Kidney (tissue), 14 donors: ENCODE measurements around the gene SCARB1. TPM values are rescaled to one million over a fixed set of nuclear protein-coding genes. Genes with fewer than 3 reads are reported as not detected.
A peak's percentile ranks its signal among the peaks of the same experiment; 100 is the strongest.

Experiments
- DNase-seq, 5 donors: peaks; one replicate each; pipeline ENCODE4 v3.0.0-alpha.2; 2013 to 2020
- FAIRE-seq: peaks from 2 replicates; lab custom pipeline; 2012; peaks lifted over from hg19 to GRCh38; lab: Jason Lieb, UNC
- H3K27ac ChIP-seq, 2 donors: one replicate each; pipeline ENCODE4 v1.7.0; 2013; ENCODE audit warnings: low read depth in 2 of 2, low read length in 2 of 2, inconsistent platforms in 1 of 2
- H3K27me3 ChIP-seq: one replicate; pipeline ENCODE4 v1.7.1; 2013; ENCODE audit warnings: low read length, inconsistent platforms; ENCODE audit not compliant: control insufficient read depth, insufficient read depth
- H3K36me3 ChIP-seq, 3 donors: one replicate each; pipeline versions ENCODE4 v1.7.0 to v1.7.1; 2013; ENCODE audit warnings: low read length in 3 of 3, control low read depth in 1 of 3, inconsistent platforms in 1 of 3; ENCODE audit not compliant: insufficient read depth in 3 of 3, control insufficient read depth in 2 of 3
- H3K4me1 ChIP-seq, 3 donors: one replicate each; pipeline versions ENCODE4 v1.7.0 to v1.7.1; 2013; ENCODE audit warnings: low read length in 3 of 3, inconsistent platforms in 1 of 3, low read depth in 1 of 3; ENCODE audit not compliant: control insufficient read depth in 2 of 3, insufficient read depth in 2 of 3
- H3K4me3 ChIP-seq, 3 donors: one replicate each; pipeline versions ENCODE4 v1.7.0 to v1.8.1; 2013; ENCODE audit warnings: low read length in 3 of 3, control low read depth in 1 of 3, inconsistent platforms in 1 of 3
- H3K9ac ChIP-seq, 3 donors: one replicate each; pipeline versions ENCODE4 v1.7.0 to v1.7.1; 2013; ENCODE audit warnings: low read length in 3 of 3, control low read depth in 1 of 3, inconsistent platforms in 1 of 3
- H3K9me3 ChIP-seq, 3 donors: one replicate each; pipeline versions ENCODE4 v1.7.0 to v1.7.1; 2013; ENCODE audit warnings: low read length in 3 of 3, control low read depth in 1 of 3, inconsistent platforms in 1 of 3; ENCODE audit not compliant: control insufficient read depth in 2 of 3, insufficient read depth in 1 of 3
- intact Hi-C: fragments of 100-400 bp; cut with DNase I; formaldehyde crosslinking; loops from one replicate; pipeline ENCODE4 v1.11.1; 2022
- polyA plus RNA-seq: library from polyadenylated mRNA; stranded (reverse); fragments of 350-450 nt; fragmentation: Illumina TruSeq; extraction: RNeasy Lipid Tissue Mini Kit (QIAGEN cat#74804); gene quantifications from one replicate; pipeline ENCODE4 v1.2.3, GENCODE V29; 2014; ENCODE audit warnings: low read depth, low replicate concordance; ENCODE audit not compliant: insufficient read depth
- total RNA-seq: library from RNA; stranded (reverse); fragmentation: NEBNext Ultra II Directional; extraction: Animal tissue kit (Norgen Biotek cat#: 25700); gene quantifications from one replicate; pipeline ENCODE4 v1.2.1, GENCODE V29; 2021
- TF ChIP-seq, protein P1 (sequence below): IDR thresholded peaks from 3 replicates; pipeline ENCODE4 v1.5.1; 2012; ENCODE audit warnings: mild to moderate bottlenecking, moderate library complexity, borderline replicate concordance; ENCODE audit not compliant: insufficient read depth; ENCODE audit errors: extremely low read depth
- donor health status: control.
- donor health status: control.
- donor health status: control.
- donor health status: control.
- donor health status: control.
- donor health status: DM: yes; HTN: yes; CAD: no.
- donor health status: Normal renal cell carcinoma (clear cell type).

Gene SCARB1
- total and polyA plus RNA-seq, 2 donors from 2014 or later, result 12.3 to 13.2 TPM

- Histone ChIP-seq H3K27ac (peak overlapping the region in 1 of 2 donors; percentile 52), H3K9me3 (no peaks in the 10 kb centered on the region), H3K9ac (peak overlapping the region in 2 of 3 donors; percentile 35 to 69), H3K4me1 (peaks cover 3 to 27% (median 22%) of the 10 kb centered on the region in 3 donors), H3K4me3 (peak overlapping the region in 2 of 3 donors; percentile 38 to 53), H3K27me3 (no peaks in the 10 kb centered on the region), H3K36me3 (peaks cover 5 to 13% (median 12%) of the 10 kb centered on the region in 3 donors)
- TF ChIP-seq, protein P1, sequence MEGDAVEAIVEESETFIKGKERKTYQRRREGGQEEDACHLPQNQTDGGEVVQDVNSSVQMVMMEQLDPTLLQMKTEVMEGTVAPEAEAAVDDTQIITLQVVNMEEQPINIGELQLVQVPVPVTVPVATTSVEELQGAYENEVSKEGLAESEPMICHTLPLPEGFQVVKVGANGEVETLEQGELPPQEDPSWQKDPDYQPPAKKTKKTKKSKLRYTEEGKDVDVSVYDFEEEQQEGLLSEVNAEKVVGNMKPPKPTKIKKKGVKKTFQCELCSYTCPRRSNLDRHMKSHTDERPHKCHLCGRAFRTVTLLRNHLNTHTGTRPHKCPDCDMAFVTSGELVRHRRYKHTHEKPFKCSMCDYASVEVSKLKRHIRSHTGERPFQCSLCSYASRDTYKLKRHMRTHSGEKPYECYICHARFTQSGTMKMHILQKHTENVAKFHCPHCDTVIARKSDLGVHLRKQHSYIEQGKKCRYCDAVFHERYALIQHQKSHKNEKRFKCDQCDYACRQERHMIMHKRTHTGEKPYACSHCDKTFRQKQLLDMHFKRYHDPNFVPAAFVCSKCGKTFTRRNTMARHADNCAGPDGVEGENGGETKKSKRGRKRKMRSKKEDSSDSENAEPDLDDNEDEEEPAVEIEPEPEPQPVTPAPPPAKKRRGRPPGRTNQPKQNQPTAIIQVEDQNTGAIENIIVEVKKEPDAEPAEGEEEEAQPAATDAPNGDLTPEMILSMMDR, result no peak
- FAIRE-seq, result no peak
- intact Hi-C loops, result no loop called here
- no peak for DNase-seq
Observed at GRCh38 chr12:124910561-124911478, 47.2 kb upstream of the SCARB1 start.

DNA sequence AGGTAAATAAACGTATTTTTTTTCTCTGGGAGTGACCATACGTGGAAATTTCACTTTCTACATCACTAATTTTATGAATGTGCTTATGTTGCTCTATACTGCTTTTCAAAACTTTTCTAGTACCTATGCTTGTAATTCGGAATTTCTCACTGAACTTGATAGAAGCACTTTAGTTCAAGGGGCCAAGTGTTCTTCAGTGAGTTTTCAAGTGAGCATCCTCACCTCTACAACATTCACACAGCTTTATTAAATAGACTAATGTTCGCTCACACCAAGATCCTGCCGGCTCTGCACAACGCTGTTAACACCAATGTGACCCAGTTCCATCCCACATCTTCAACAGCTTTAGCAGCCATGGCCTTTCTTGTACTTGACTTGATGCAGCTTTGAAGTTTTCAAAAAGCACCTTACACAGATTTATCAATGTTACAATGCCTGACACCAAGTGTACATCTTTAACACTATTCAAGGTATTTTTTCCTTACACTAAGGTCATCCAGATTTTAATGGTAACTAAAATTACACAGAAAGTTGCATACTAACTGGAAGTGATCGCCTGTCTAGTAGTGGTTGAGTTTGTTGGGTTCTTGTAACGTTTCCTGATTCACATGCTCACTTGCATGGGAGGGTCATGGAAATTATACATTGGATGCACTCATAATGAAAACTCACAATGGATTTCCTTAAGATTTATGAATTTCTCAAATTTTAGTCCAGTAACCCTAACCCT, 46.3 kb upstream of the SCARB1 start:
- TF ChIP-seq, protein P1, result no peak
- Histone ChIP-seq H3K27ac (peak overlapping the region in 1 of 2 donors; percentile 52), H3K27me3 (no peaks in the 10 kb centered on the region), H3K9ac (peak overlapping the region in 1 of 3 donors; percentile 69), H3K4me3 (peak overlapping the region in 2 of 3 donors; percentile 38 to 53), H3K9me3 (no peaks in the 10 kb centered on the region), H3K36me3 (peaks cover 5 to 13% (median 12%) of the 10 kb centered on the region in 3 donors), H3K4me1 (peaks cover 3 to 27% (median 16%) of the 10 kb centered on the region in 3 donors)
- FAIRE-seq, result no peak
- DNase-seq, result no peak
- intact Hi-C loops, result no loop called here

DNA sequence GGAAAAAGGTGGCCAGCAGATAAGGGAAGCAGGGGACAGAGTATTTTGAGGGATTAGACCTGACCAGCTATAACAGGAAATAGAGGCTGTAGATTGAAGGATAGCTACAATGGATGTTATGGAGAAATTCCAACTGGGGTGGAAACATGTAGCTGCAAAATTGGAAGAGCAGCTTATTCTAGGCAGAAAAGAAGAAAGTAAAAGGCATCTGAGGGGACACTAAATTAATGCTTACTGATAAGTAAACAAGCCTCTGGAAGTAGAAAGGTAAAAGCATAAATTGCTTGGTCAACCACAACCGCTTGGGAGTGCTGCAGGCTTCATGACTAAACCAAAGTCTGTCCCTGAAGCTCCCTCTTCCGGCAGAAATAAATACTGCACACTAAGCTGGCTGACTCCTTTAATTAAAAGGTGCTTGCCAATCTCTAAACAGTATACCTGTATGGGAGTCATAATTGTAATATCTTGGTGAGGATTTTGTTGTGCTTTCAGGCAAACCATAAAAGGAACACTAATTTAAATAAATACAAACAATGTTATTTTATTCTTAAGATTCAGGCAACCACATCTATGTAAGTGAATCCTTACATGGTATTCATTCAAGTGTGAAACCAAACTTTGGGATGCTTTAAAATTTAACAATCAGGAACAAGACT, 43.1 kb upstream of the SCARB1 start:
- Histone ChIP-seq H3K4me3 (no peak overlapping the region), H3K4me1 (peaks cover 3 to 26% (median 24%) of the 10 kb centered on the region in 3 donors), H3K36me3 (peaks cover 5 to 12% (median 11%) of the 10 kb centered on the region in 3 donors), H3K9ac (no peak overlapping the region), H3K27me3 (no peaks in the 10 kb centered on the region), H3K27ac (peak overlapping the region; percentile 16 to 52), H3K9me3 (no peaks in the 10 kb centered on the region)
- intact Hi-C loops, result no loop called here
- TF ChIP-seq, protein P1, result peak; percentile 97
- DNase-seq (peak in 4 of 5 donors; percentile 86 to 97 (median 94)), FAIRE-seq (peak; percentile 87)
